Mucosa of descending colon (tissue), 3 donors: Measurements from ENCODE around the gene ASB2. TPM values are rescaled to one million over a fixed set of nuclear protein-coding genes. Genes with fewer than 3 reads are reported as not detected.

Experiments
- ATAC-seq: fragments of 200-7000 bp; cut with Tn5 transposase; one replicate; pipeline ENCODE4 v1.9.1; 2020; ENCODE audit warnings: mild to moderate bottlenecking, moderate library complexity
- DNase-seq, 3 donors: peaks; one replicate each; pipeline ENCODE4 v3.0.0-alpha.2; 2020
- H3K36me3 ChIP-seq: fragments of 200-600 bp; one replicate; pipeline ENCODE4 v1.8.0; 2021; ENCODE audit warnings: low read depth, mild to moderate bottlenecking
- H3K4me1 ChIP-seq: fragments of 200-600 bp; one replicate; pipeline ENCODE4 v1.8.0; 2021; ENCODE audit warnings: low read depth, mild to moderate bottlenecking
- H3K4me3 ChIP-seq: fragments of 200-600 bp; one replicate; pipeline ENCODE4 v1.8.0; 2021; ENCODE audit warnings: mild to moderate bottlenecking
- H3K9me3 ChIP-seq: fragments of 200-600 bp; one replicate; pipeline ENCODE4 v1.8.0; 2021; ENCODE audit warnings: mild to moderate bottlenecking
- intact Hi-C, 2 donors: fragments of 100-400 bp; cut with DNase I in 1 of 2; cut with micrococcal nuclease in 1 of 2; formaldehyde crosslinking; loops; one replicate each; pipeline versions ENCODE4 v1.11.0 to v1.11.1; 2022; cut with DNase I, micrococcal nuclease
- long read RNA-seq, 2 donors: library from polyadenylated mRNA; unstranded; transcript quantifications; one replicate each; pipeline ENCODE4 v2.0.0, GENCODE V29; 2019 to 2021
- total RNA-seq, 3 donors: library from RNA; stranded (reverse); fragmentation: NEBNext Ultra II Directional in 2 of 3; extraction: Animal tissue kit (Norgen Biotek cat#: 25700) in 2 of 3; gene quantifications; one replicate each; pipeline versions ENCODE4 v1.2.1 to v1.2.4, GENCODE V29; 2021 to 2023
- TF ChIP-seq, protein P1 (sequence below): fragments of 200-600 bp; IDR thresholded peaks from one replicate; pipeline ENCODE4 v1.8.0; 2022; ENCODE audit warnings: antibody characterized with exemption, mild to moderate bottlenecking
- donor health status: DM: no; HTN: no; CAD: no; lungs with moderate emphysema.
- donor health status: DM: no; HTN: no; CAD: no.
- donor health status: DM: no; HTN: yes; CAD: no.

ASB2 gene, protein sequence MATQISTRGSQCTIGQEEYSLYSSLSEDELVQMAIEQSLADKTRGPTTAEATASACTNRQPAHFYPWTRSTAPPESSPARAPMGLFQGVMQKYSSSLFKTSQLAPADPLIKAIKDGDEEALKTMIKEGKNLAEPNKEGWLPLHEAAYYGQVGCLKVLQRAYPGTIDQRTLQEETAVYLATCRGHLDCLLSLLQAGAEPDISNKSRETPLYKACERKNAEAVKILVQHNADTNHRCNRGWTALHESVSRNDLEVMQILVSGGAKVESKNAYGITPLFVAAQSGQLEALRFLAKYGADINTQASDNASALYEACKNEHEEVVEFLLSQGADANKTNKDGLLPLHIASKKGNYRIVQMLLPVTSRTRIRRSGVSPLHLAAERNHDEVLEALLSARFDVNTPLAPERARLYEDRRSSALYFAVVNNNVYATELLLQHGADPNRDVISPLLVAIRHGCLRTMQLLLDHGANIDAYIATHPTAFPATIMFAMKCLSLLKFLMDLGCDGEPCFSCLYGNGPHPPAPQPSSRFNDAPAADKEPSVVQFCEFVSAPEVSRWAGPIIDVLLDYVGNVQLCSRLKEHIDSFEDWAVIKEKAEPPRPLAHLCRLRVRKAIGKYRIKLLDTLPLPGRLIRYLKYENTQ
- total RNA-seq, result 10 to 100 TPM in 1 of 3 donors, 1 to 10 TPM in 2; 5.2 to 89.1 (median 8.8) TPM
- long read RNA-seq, donor 1, transcript ASB2-203 (10 exons, 2,842 nt), result major isoform, 129 of 179 reads
- long read RNA-seq, donor 1, transcript ASB2-202 (3 exons, 2,168 nt), result minor isoform, 5 of 179 reads
- long read RNA-seq, donor 1, partial matches to known transcripts, result 15 of 179 reads
- long read RNA-seq, donor 1, other reads (novel, unspliced or antisense), result 29 of 179 reads
- long read RNA-seq, donor 2, partial matches to known transcripts, result 1 of 5 reads
- long read RNA-seq, donor 2, other reads (novel, unspliced or antisense), result 2 of 5 reads

DNA sequence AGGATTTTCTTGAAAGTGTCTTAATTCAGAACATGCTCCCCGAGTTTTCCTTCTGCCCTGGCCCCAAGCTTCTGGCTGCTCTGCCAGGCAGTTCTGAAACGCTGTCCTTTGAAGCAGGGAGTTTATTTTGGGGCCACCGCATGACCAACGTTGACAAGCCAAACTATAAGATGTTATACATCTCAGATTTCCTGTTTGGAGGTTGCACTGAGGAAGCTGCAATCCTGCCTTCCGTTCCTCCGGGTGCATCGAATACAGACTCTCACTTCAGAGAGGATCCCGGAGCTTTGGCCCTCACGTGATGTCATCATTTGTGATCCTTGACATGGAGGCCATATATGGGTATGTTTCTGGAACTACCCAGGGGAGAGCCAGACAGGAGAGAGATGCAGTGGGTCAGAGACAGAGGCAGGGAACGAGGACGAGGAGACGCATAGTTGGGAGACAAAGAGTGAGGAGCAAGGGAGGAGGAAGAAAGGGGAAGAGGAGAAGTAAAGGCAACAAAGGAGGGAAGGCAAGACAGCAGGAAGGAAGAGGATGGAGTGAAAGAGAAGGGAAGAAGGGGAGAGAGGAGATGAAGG is at the start of gene ASB2:
Gene ASB2 (minus strand): TSS at position 94 of the 581 bp plus-strand sequence. CDS start 12,031 bp downstream, outside the sequence.
- DNase-seq (peak in 2 of 3 donors; percentile 18 to 32), ATAC-seq (peak; percentile 15)
- H3K4me1 ChIP-seq, result no peaks in the 10 kb centered on the region
- TF ChIP-seq, protein P1, sequence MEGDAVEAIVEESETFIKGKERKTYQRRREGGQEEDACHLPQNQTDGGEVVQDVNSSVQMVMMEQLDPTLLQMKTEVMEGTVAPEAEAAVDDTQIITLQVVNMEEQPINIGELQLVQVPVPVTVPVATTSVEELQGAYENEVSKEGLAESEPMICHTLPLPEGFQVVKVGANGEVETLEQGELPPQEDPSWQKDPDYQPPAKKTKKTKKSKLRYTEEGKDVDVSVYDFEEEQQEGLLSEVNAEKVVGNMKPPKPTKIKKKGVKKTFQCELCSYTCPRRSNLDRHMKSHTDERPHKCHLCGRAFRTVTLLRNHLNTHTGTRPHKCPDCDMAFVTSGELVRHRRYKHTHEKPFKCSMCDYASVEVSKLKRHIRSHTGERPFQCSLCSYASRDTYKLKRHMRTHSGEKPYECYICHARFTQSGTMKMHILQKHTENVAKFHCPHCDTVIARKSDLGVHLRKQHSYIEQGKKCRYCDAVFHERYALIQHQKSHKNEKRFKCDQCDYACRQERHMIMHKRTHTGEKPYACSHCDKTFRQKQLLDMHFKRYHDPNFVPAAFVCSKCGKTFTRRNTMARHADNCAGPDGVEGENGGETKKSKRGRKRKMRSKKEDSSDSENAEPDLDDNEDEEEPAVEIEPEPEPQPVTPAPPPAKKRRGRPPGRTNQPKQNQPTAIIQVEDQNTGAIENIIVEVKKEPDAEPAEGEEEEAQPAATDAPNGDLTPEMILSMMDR, result no peak
- intact Hi-C loops, result no loop called here
- no peaks in the 10 kb centered on the region for H3K9me3 ChIP-seq
- no peak within 1 kb of the TSS for H3K4me3 ChIP-seq
- no peaks in the 10 kb centered on the region for H3K36me3 ChIP-seq

DNA sequence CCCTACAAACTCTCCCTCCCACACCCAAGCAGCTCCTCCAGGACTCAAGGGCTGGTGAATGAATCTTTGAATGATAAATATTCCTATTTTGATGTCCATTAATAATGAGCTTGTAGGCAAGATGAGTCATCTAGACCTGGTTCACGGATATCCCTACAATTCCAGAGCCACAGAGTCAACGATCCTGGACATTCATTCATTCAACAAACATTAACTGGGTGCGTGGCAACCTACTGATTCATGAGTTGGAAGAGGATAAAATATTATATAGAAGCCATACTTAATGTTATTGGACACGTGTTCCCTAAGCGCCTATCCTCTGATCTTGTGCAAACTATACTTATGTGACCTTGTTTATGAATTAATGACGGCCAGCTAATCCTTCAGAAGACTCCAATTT is 49.4 kb upstream of the ASB2 start:
- H3K4me1 ChIP-seq, result peaks cover 4% of the 10 kb centered on the region
- H3K36me3 ChIP-seq, result no peaks in the 10 kb centered on the region
- DNase-seq (no peak), ATAC-seq (no peak)
- no peaks in the 10 kb centered on the region for H3K9me3 ChIP-seq
- TF ChIP-seq, protein P1, result no peak
- peak overlapping the region; percentile 40 for H3K4me3 ChIP-seq
- intact Hi-C loops, result no loop called here

DNA sequence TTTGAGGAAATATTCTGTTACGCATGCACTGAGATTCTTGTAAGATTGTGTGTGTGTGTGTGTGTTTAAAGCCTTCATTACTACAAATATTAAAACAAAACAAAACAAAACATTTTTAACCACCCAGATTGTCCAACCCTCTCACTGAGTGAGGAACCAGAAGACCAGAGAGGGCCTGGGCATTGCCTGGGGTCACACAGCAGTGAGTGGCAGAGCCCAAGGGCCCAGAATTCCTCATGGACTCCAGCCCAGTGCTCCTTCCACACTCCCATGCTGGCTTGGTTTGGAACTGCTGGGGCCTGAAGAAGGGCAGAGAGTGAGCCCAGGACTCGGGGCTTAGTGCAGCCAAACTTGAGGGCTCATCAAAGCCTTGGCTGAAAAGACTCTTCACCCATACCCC is 48.2 kb upstream of the ASB2 start:
- no peaks in the 10 kb centered on the region for H3K9me3 ChIP-seq
- TF ChIP-seq, protein P1, result no peak
- intact Hi-C loops, result no loop called here
- no peak overlapping the region for H3K4me3 ChIP-seq
- ATAC-seq (no peak), DNase-seq (no peak)
- H3K4me1 ChIP-seq, result peaks cover 4% of the 10 kb centered on the region
- H3K36me3 ChIP-seq, result no peaks in the 10 kb centered on the region

DNA sequence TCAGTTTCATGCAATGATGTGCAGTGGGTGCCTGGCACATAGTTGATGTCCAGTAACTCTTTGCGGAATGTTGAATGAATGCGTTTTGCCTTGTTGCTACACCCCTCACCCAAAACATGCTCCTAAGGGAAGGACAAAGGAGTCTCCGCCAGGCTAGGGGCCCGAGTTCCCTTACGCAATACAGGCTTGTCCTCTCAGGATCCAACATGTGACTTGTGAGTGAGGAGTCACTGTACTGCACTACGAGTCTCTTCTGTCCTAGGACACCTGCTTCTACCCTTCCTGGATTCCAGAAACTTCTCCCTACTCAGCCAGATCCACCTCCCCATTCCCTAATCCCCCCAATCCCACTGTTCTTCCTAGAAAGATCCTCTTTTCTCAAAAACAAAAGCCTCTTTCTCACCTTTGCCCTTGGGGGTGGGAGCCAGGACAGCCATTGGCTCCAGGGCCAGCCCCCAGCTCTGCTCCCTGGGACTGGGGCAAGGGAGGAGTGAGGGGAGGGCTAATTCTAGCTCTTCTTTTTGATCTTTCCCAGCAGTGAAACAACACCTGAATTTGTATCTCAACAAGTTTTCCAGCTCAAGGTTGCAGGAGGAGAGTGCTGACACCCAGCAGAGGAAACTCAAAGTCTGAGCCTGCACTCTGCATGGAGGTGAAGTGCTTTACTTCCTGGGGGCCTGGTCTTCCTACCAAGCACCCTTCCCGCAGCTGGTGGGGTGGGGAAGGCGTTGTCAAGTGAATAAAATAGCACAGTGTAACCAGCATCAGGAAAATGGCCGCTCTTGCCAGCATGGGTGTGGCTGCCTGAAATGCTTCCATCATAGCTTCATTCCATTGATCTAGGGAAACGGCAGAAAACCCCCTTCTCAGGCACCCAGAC is 46.4 kb upstream of the ASB2 start:
- Histone ChIP-seq H3K4me1 (peaks cover 4% of the 10 kb centered on the region), H3K4me3 (no peak overlapping the region), H3K9me3 (no peaks in the 10 kb centered on the region), H3K36me3 (no peaks in the 10 kb centered on the region)
- intact Hi-C loops, result no loop called here
- TF ChIP-seq, protein P1, result no peak
- DNase-seq (no peak), ATAC-seq (no peak)
